Stimulated activated CD8-positive, alpha-beta memory T cell treated with anti-CD3 and anti-CD28 coated beads, Interleukin-12 subunit alpha, Interleukin-12 subunit beta, amount 100 ng/mL, for 1 hour (primary cell): ENCODE results near the gene PITX1.
"Not testable (repeated sequence)": the region's sequence is repeated elsewhere in the genome, so short reads cannot be mapped to it uniquely, and the experiment has no call there.

Experiments used
- DNase-seq: peaks from one replicate; pipeline ENCODE4 v3.0.0-alpha.2; 2020; ENCODE audit warnings: low read depth

PITX1 gene

GRCh38 chr5:135033901-135034235 lies at the start of gene PITX1:
TSS of gene PITX1 (minus strand) at chr5:135034228. CDS start at chr5:135033881, 347 bp downstream.
- no peak for DNase-seq

GRCh38 chr5:135083334-135083733 lies 49.3 kb upstream of the PITX1 start:
- DNase-seq = not testable (repeated sequence)

GRCh38 chr5:135081240-135081639 lies 47.2 kb upstream of the PITX1 start:
- no peak for DNase-seq

GRCh38 chr5:135079760-135080159 lies 45.7 kb upstream of the PITX1 start:
- DNase-seq = no peak

GRCh38 chr5:135079099-135079681 lies 45.2 kb upstream of the PITX1 start:
- DNase-seq = no peak

DNA sequence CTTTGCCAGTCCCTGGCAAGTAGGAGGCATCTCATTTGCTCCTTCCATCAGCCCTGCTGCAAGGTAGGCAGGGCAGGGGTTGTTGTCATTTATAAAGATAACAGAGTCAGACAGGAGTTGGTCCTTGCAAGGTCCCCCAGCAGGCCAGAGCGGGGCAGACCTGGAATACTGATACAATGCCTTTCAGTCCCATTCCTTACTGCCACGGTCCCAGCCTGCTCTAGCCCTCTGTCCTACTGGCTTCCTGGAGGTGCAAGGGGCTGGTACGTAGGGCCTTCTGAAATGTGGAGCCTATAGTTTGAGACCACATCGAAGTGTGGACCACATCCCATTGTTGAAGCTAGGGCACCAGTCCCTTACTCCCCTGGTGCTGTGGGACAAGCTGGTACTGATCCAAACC lies 42.8 kb upstream of the PITX1 start:
- no peak for DNase-seq

- DNase-seq = no peak
These were observed 42.0 kb upstream of the PITX1 start for GRCh38 chr5:135076051-135076491.

DNA sequence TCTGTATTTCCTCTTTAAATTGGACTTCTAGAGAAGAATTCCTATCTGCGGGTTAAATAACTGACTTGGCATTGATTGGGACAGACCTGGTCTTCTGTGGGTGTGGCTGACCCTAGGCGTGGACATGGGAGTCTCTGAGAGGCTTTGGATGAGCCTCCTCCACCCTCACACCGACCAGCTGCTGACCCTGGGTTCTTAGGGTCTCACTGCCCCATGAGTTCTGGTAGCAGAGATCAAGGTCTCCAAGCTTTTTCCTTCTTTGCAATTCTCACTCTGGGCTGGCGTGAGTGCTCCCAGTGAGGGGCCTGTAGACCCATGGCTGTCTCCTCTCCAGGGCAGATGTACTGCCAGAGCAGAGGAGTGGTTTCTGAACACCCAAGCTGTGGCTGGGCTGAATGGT lies 41.6 kb upstream of the PITX1 start:
- no peak for DNase-seq

- DNase-seq = no peak
These were observed 39.8 kb upstream of the PITX1 start for GRCh38 chr5:135073761-135074345.

- no peak for DNase-seq
These were observed 38.6 kb upstream of the PITX1 start for GRCh38 chr5:135072387-135073281.

- no peak for DNase-seq
These were observed 37.3 kb upstream of the PITX1 start for GRCh38 chr5:135071311-135071710.

DNA sequence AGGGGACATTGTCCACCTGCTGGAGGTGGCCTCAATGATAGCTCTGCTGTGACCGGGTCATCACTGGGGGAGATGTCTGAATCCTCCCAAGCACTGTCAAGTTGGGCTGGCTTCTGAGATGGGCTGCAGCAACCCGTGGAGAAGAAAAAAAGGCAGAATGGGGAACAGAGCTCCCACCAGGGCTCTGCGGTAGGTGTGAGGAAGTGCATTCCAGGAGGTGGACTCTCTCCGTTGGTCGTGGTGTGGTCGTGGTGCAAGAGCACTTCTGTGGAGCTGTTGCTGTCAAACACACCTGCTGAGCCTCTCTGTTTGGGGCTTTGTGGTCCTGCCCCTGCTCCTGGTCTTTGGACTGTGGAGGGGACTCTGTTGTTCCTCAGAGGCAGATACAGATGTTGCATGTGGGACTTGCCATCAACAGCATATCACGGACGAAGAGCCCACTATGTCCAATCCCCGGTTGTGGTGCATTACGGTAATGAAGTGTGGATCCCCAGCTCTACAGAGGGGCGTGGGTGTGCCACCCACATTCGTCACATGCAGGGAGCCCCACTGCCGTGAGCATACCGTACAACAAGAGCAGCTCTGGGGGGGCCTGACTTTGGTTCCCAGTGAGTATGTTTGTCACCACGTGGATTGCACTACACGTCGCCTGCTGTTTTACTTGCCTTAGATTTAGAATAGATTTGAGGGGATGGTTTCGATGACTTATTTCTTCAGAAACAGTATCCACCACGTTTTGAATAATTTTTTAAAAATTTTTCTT lies 36.0 kb upstream of the PITX1 start:
- DNase-seq = no peak

DNA sequence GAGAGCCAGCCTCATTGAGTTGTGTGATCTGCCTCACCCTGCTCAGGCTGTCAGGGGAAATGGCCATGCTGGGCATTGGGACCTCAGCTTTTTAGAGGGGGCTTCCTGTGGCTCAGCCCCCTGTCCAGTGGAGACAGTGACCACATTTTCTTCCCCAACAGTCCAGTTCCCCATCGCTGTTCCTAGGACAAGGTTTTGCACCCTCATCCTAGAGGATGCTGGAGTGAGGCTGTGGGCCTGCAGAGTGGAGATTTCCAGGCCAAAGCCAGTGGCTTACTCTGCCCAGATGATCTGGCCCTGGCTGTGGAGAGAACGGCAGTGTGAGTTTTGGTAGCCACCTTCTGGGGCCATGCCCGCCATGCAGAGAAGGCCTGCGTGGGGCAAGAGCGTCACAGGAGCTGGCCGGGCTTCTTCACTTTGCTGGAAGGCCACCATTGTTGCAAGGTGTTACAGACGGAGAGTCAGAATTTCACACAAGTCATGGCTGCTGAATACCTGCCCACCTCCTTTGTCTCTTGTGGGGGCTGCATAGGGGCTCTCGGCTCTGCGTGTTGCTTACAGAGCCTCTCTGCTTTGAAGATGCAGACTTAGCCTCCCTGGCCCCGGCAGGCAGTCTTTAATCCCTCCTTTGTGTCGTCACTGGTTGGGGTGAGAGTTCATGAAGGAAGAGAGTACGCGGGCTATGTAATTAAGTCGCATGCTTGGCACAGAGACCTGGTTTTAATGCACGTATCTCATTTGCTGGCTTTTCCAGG lies 35.2 kb upstream of the PITX1 start:
- no peak for DNase-seq

GRCh38 chr5:135067587-135067986 lies 33.6 kb upstream of the PITX1 start:
- no peak for DNase-seq

GRCh38 chr5:135066781-135067180 lies 32.8 kb upstream of the PITX1 start:
- no peak for DNase-seq

DNA sequence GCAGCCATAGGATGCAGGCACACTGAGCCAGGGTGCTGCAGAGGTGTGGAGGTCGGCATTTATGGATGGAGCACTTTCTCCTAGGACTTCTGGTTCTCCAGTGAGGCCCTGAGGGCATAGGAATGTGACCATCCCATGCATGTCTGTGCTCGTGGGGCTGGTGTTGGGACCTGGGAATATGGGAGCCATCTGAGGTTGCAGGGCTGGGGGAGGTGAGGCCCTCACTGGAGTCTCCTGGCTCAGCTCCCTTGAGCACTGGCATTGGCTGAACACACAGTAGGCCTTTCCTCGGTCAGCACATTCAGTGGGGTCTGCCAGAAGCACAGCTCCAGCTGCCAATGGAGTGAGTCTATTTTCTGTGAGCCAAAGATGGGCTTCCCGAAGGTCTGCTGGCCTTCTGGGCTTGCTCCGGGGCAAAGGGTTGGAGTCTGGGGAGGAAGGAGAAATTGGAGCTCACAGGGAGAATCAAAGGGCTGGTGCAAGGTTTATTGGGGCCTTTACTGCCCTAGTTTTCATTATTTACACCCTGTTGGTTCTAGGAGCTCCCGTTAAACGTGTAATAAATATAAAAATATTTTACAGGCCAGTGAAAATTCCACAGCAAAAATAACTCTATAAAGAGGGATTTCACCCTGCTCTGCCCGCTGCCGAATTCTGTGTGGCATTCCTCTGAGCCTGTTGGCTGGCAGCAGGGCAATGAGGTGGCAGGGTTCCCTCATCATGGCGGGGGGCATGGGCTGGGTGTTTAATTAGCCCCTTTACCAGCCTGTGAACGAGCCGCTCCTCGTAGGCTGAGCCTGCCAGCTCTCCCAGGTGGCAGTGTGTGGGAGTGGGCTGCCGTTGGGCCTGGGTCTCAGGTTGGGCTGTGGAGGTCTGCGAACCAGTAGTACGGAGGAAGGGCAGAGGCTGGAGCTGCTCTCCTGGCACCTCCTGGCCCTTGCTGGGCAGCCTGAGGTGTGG lies 31.6 kb upstream of the PITX1 start:
- no peak for DNase-seq

DNA sequence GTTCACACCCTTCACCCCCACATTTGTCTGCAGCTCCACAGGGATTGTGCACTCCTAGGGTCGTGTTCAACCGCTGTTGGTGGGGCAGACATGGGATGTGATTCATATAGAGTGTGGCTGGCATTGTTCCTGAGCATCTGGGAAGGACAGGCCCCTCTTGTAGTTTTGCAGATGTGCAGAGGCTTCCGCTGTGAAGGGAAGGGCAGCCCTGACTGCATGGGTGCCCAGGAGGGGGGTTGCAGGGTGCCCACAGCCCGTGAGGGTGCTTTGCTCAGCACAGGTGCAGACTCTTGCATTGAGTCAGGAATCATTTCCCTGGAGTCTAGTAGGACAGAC lies 30.2 kb upstream of the PITX1 start:
- DNase-seq = no peak

GRCh38 chr5:135063511-135064234 lies 29.6 kb upstream of the PITX1 start:
- no peak for DNase-seq

GRCh38 chr5:135063056-135063445 lies 29.0 kb upstream of the PITX1 start:
- DNase-seq = no peak
